Thoracic aorta (tissue), 2 donors: ENCODE results near the gene LRMDA. TPM values are rescaled to one million over a fixed set of nuclear protein-coding genes. Genes with fewer than 3 reads are reported as not detected.

Source experiments
- ATAC-seq: fragments of 150-250 bp; one replicate; pipeline ENCODE4 v1.8.0; 2017; ENCODE audit warnings: low read depth; ENCODE audit not compliant: insufficient number of reproducible peaks, low FRiP score
- DNase-seq: peaks from one replicate; pipeline ENCODE4 v3.0.0-alpha.2; 2020; ENCODE audit warnings: low spot score
- H3K27ac ChIP-seq, 2 donors: fragments of 200-600 bp; sonication (generic); 1 replicate in 1 of 2; 2 replicates in 1 of 2; pipeline ENCODE4 v1.5.1; 2016; ENCODE audit warnings: mild to moderate bottlenecking in 2 of 2, moderate library complexity in 2 of 2
- H3K27me3 ChIP-seq: fragments of 200-600 bp; sonication (generic); replicated peaks from 2 replicates; pipeline ENCODE4 v1.6.0; 2016; ENCODE audit warnings: mild to moderate bottlenecking; ENCODE audit not compliant: insufficient read depth
- H3K36me3 ChIP-seq: fragments of 200-600 bp; sonication (generic); one replicate; pipeline ENCODE4 v1.5.1; 2016
- H3K4me1 ChIP-seq, 2 donors: fragments of 200-600 bp; sonication (generic); 1 replicate in 1 of 2; 2 replicates in 1 of 2; pipeline versions ENCODE4 v1.5.1 to v1.6.0; 2016; ENCODE audit warnings: low read depth in 2 of 2, mild to moderate bottlenecking in 1 of 2; ENCODE audit not compliant: control insufficient read depth in 1 of 2
- H3K4me3 ChIP-seq: fragments of 200-600 bp; sonication (generic); 2 replicates; pipeline ENCODE4 v1.5.1; 2016; ENCODE audit warnings: mild to moderate bottlenecking
- H3K9me3 ChIP-seq: fragments of 200-600 bp; sonication (generic); 2 replicates; pipeline ENCODE4 v1.5.1; 2016
- CTCF ChIP-seq: fragments of 200-600 bp; sonication (generic); IDR thresholded peaks from one replicate; pipeline ENCODE4 v1.5.1; 2019; ENCODE audit warnings: antibody characterized with exemption
- total RNA-seq, 2 donors: library from RNA; depleted of rRNA; stranded (reverse); fragments of >200 nt; gene quantifications; one replicate each; pipeline versions ENCODE4 v1.1.0 to v1.2.3, GENCODE V29; 2016

LRMDA gene
- total RNA-seq, 2 donors from 2014 or later = 8.3 to 36.6 TPM

GRCh38 chr10:75916906-75917305 lies 485.5 kb downstream of the LRMDA start:
- no peaks in the 10 kb centered on the region for H3K9me3 ChIP-seq
- ATAC-seq (no peak), DNase-seq (no peak)
- H3K4me1 ChIP-seq = no peaks in the 10 kb centered on the region
- TF ChIP-seq CTCF = no peak
- H3K27me3 ChIP-seq = no peaks in the 10 kb centered on the region
- no peak overlapping the region for H3K4me3 ChIP-seq
- H3K36me3 ChIP-seq = no peaks in the 10 kb centered on the region
- H3K27ac ChIP-seq = no peak overlapping the region

GRCh38 chr10:75919913-75920312 lies 488.5 kb downstream of the LRMDA start:
- no peak for ATAC-seq
- Histone ChIP-seq H3K4me1 (no peaks in the 10 kb centered on the region), H3K27me3 (no peaks in the 10 kb centered on the region), H3K9me3 (no peaks in the 10 kb centered on the region), H3K4me3 (no peak overlapping the region), H3K27ac (no peak overlapping the region), H3K36me3 (no peaks in the 10 kb centered on the region)
- no peak for DNase-seq
- TF ChIP-seq CTCF = no peak

- no peak overlapping the region for H3K27ac ChIP-seq
- H3K4me1 ChIP-seq = no peaks in the 10 kb centered on the region
- no peak overlapping the region for H3K4me3 ChIP-seq
- no peak for TF ChIP-seq CTCF
- DNase-seq (no peak), ATAC-seq (no peak)
- H3K9me3 ChIP-seq = no peaks in the 10 kb centered on the region
- no peaks in the 10 kb centered on the region for H3K27me3 ChIP-seq
- H3K36me3 ChIP-seq = no peaks in the 10 kb centered on the region
These were observed 491.0 kb downstream of the LRMDA start for GRCh38 chr10:75922435-75922834.

- Histone ChIP-seq H3K4me3 (no peak overlapping the region), H3K36me3 (no peaks in the 10 kb centered on the region), H3K4me1 (no peaks in the 10 kb centered on the region), H3K9me3 (no peaks in the 10 kb centered on the region), H3K27ac (no peak overlapping the region), H3K27me3 (no peaks in the 10 kb centered on the region)
- DNase-seq (no peak), ATAC-seq (no peak)
- no peak for TF ChIP-seq CTCF
These were observed 493.0 kb downstream of the LRMDA start for GRCh38 chr10:75924309-75924902.

- Histone ChIP-seq H3K4me1 (no peaks in the 10 kb centered on the region), H3K27ac (no peak overlapping the region), H3K27me3 (no peaks in the 10 kb centered on the region), H3K36me3 (no peaks in the 10 kb centered on the region), H3K4me3 (no peak overlapping the region), H3K9me3 (no peaks in the 10 kb centered on the region)
- TF ChIP-seq CTCF = no peak
- ATAC-seq (no peak), DNase-seq (no peak)
These were observed 494.6 kb downstream of the LRMDA start for GRCh38 chr10:75925999-75926398.
